CD14-positive monocyte (primary cell): Measurements from ENCODE around the gene CCDC93. TPM values are rescaled to one million over a fixed set of nuclear protein-coding genes. Genes with fewer than 3 reads are reported as not detected.
A peak's percentile ranks its signal among the peaks of the same experiment; 100 is the strongest.

ENCODE experiments used
- DNase-seq, 3 donors: peaks; one replicate each; pipeline ENCODE4 v3.0.0-alpha.2; 2011 to 2022
- H2AFZ ChIP-seq: 2 replicates; pipeline ENCODE4 v1.6.0; 2012; ENCODE audit warnings: mild to moderate bottlenecking, low read depth, low read length, inconsistent platforms; ENCODE audit not compliant: insufficient read depth, poor library complexity, severe bottlenecking
- H3K27ac ChIP-seq, 2 donors: 1 replicate in 1 of 2; 2 replicates in 1 of 2; pipeline ENCODE4 v1.5.1; 2012 to 2013; ENCODE audit warnings: low read length in 2 of 2, control low read depth in 1 of 2, inconsistent platforms in 1 of 2, low read depth in 1 of 2, mild to moderate bottlenecking in 1 of 2
- H3K27me3 ChIP-seq, 2 donors: one replicate each; pipeline versions ENCODE4 v1.6.0 to v1.6.1; 2011 to 2013; ENCODE audit warnings: low read length in 2 of 2; ENCODE audit not compliant: control insufficient read depth in 2 of 2, insufficient read depth in 2 of 2
- H3K36me3 ChIP-seq, 2 donors: replicated peaks in 1 of 2; 1 replicate in 1 of 2; 2 replicates in 1 of 2; pipeline versions ENCODE4 v1.5.1 to v1.6.1; 2012 to 2013; ENCODE audit warnings: low read length in 2 of 2, control low read depth in 1 of 2, inconsistent platforms in 1 of 2, mild to moderate bottlenecking in 1 of 2; ENCODE audit not compliant: insufficient read depth in 2 of 2, control insufficient read depth in 1 of 2
- H3K4me1 ChIP-seq, 2 donors: 1 replicate in 1 of 2; 2 replicates in 1 of 2; pipeline versions ENCODE4 v1.5.1 to v1.6.1; 2012 to 2013; ENCODE audit warnings: low read length in 2 of 2, control low read depth in 1 of 2, inconsistent platforms in 1 of 2, mild to moderate bottlenecking in 1 of 2, moderate library complexity in 1 of 2; ENCODE audit not compliant: insufficient read depth in 2 of 2, control insufficient read depth in 1 of 2
- H3K4me2 ChIP-seq: replicated peaks from 2 replicates; pipeline ENCODE3; 2012; ENCODE audit warnings: low read length, moderate library complexity, mild to moderate bottlenecking; ENCODE audit not compliant: poor library complexity, severe bottlenecking; ENCODE audit errors: extremely low read depth
- H3K4me3 ChIP-seq, 3 experiments: fragments of 200-600 bp in 1 of 3; sonication (generic) in 1 of 3; replicated peaks in 1 of 3; 1 replicate in 2 of 3; 2 replicates in 1 of 3; pipeline ENCODE4 v1.5.1; 2011 to 2013; ENCODE audit warnings: low read length in 3 of 3, mild to moderate bottlenecking in 3 of 3, control low read depth in 2 of 3, low read depth in 2 of 3, inconsistent platforms in 1 of 3, moderate library complexity in 1 of 3
- H3K79me2 ChIP-seq: 2 replicates; pipeline ENCODE4 v1.6.0; 2012; ENCODE audit warnings: mild to moderate bottlenecking, control low read depth, inconsistent platforms, low read length, moderate library complexity; ENCODE audit not compliant: insufficient read depth
- H3K9ac ChIP-seq: 2 replicates; pipeline ENCODE4 v1.6.0; 2017; ENCODE audit warnings: low read length, mild to moderate bottlenecking; ENCODE audit not compliant: insufficient read depth, poor library complexity, severe bottlenecking
- H3K9me3 ChIP-seq, 2 donors: replicated peaks in 1 of 2; 1 replicate in 1 of 2; 2 replicates in 1 of 2; pipeline versions ENCODE4 v1.5.1 to v1.6.1; 2012 to 2013; ENCODE audit warnings: low read length in 2 of 2, control low read depth in 1 of 2; ENCODE audit not compliant: control insufficient read depth in 1 of 2, insufficient read depth in 1 of 2
- H4K20me1 ChIP-seq: 2 replicates; pipeline ENCODE4 v1.6.0; 2012; ENCODE audit warnings: mild to moderate bottlenecking, low read length, control low read depth, moderate library complexity; ENCODE audit not compliant: insufficient read depth
- H3K27ac Mint-ChIP-seq, 7 donors: one replicate each; pipeline ENCODE4 v1.8.0; 2020; ENCODE audit warnings: mild to moderate bottlenecking in 7 of 7, mixed read lengths in 7 of 7, moderate library complexity in 6 of 7, inconsistent platforms in 2 of 7
- H3K27me3 Mint-ChIP-seq, 3 donors: one replicate each; pipeline ENCODE4 v1.8.0; 2021 to 2022; ENCODE audit warnings: low read depth in 3 of 3, mild to moderate bottlenecking in 3 of 3, mixed read lengths in 3 of 3, moderate library complexity in 3 of 3, inconsistent platforms in 1 of 3
- H3K36me3 Mint-ChIP-seq, 2 donors: one replicate each; pipeline ENCODE4 v1.8.0; 2020; ENCODE audit warnings: mixed read lengths in 2 of 2, inconsistent platforms in 1 of 2, mild to moderate bottlenecking in 1 of 2
- H3K4me1 Mint-ChIP-seq: one replicate; pipeline ENCODE4 v1.8.0; 2020; ENCODE audit warnings: mild to moderate bottlenecking, mixed read lengths
- H3K4me3 Mint-ChIP-seq, 2 donors: one replicate each; pipeline ENCODE4 v1.8.0; 2020; ENCODE audit warnings: mild to moderate bottlenecking in 2 of 2, mixed read lengths in 2 of 2, moderate library complexity in 1 of 2
- H3K9me3 Mint-ChIP-seq, 7 donors: one replicate each; pipeline ENCODE4 v1.8.0; 2020 to 2022; ENCODE audit warnings: mixed read lengths in 7 of 7, mild to moderate bottlenecking in 6 of 7, moderate library complexity in 6 of 7, inconsistent platforms in 2 of 7
- WGBS: methylation state at CpG from one replicate; pipeline ENCODE4 v1.1.5; 2013; ENCODE audit warnings: missing lambda C conversion rate; ENCODE audit not compliant: insufficient coverage; 5-methylcytosine and 5-hydroxymethylcytosine counted together
- intact Hi-C, 2 donors: fragments of 100-400 bp; cut with micrococcal nuclease; formaldehyde crosslinking; loops; one replicate each; pipeline versions ENCODE4 v1.15.0 to v1.15.1; 2023
- polyA plus RNA-seq, 3 donors: library from polyadenylated mRNA; depleted of rRNA in 1 of 3; unstranded in 2 of 3; stranded (reverse) in 1 of 3; fragments of 300-500 nt in 2 of 3; fragments of >200 nt in 1 of 3; fragmentation: Illumina TruSeq in 2 of 3; gene quantifications; 1 replicate in 2 of 3; 2 replicates in 1 of 3; pipeline ENCODE4 v1.2.3, GENCODE V29; 2012 to 2021
- TF ChIP-seq, protein P1 (sequence below): fragments of 200-600 bp; IDR thresholded peaks from one replicate; pipeline ENCODE4 v1.8.0; 2022; ENCODE audit warnings: antibody characterized with exemption, mild to moderate bottlenecking

Gene CCDC93
- polyA plus RNA-seq, 3 donors = 2.5 to 20.7 (median 5.8) TPM

GRCh38 chr2:117984208-117984607 is 29.7 kb downstream of the CCDC93 start:
- Histone ChIP-seq H3K9me3 (no peaks in the 10 kb centered on the region), H2AFZ (no peak overlapping the region), H3K4me2 (no peak overlapping the region), H3K79me2 (peaks cover 10% of the 10 kb centered on the region), H4K20me1 (peaks cover 19% of the 10 kb centered on the region), H3K4me3 (no peak overlapping the region), H3K4me1 (peaks cover 28 to 29% of the 10 kb centered on the region in 2 donors), H3K27ac (peak overlapping the region in 1 of 2 donors; percentile 20), H3K27me3 (no peaks in the 10 kb centered on the region), H3K9ac (no peak overlapping the region), H3K36me3 (peaks cover 36 to 72% of the 10 kb centered on the region in 2 donors)
- no peak for DNase-seq
- intact Hi-C loops = no loop called here
- Mint-ChIP-seq H3K9me3 (no peaks in the 10 kb centered on the region), H3K27me3 (peaks cover 0 to under 1% (median 0%) of the 10 kb centered on the region in 3 donors), H3K27ac (peak overlapping the region in 4 of 7 donors; percentile 10 to 52 (median 44)), H3K4me1 (peaks cover 27% of the 10 kb centered on the region), H3K4me3 (no peak overlapping the region), H3K36me3 (peaks cover 57 to 64% of the 10 kb centered on the region in 2 donors)
- TF ChIP-seq, protein P1, sequence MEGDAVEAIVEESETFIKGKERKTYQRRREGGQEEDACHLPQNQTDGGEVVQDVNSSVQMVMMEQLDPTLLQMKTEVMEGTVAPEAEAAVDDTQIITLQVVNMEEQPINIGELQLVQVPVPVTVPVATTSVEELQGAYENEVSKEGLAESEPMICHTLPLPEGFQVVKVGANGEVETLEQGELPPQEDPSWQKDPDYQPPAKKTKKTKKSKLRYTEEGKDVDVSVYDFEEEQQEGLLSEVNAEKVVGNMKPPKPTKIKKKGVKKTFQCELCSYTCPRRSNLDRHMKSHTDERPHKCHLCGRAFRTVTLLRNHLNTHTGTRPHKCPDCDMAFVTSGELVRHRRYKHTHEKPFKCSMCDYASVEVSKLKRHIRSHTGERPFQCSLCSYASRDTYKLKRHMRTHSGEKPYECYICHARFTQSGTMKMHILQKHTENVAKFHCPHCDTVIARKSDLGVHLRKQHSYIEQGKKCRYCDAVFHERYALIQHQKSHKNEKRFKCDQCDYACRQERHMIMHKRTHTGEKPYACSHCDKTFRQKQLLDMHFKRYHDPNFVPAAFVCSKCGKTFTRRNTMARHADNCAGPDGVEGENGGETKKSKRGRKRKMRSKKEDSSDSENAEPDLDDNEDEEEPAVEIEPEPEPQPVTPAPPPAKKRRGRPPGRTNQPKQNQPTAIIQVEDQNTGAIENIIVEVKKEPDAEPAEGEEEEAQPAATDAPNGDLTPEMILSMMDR = no peak
- 63% methylated on average over 1 of the region's 2 CpGs for WGBS

- Mint-ChIP-seq H3K27ac (peak overlapping the region in 4 of 7 donors; percentile 25 to 97 (median 78)), H3K4me1 (peaks cover 31% of the 10 kb centered on the region), H3K27me3 (peaks cover 0 to 4% (median 0%) of the 10 kb centered on the region in 3 donors), H3K36me3 (peaks cover 55 to 63% of the 10 kb centered on the region in 2 donors), H3K9me3 (no peaks in the 10 kb centered on the region), H3K4me3 (no peak overlapping the region)
- intact Hi-C loops = no loop called here
- no peak overlapping the region for H2AFZ ChIP-seq
- DNase-seq = peak in 1 of 3 donors; percentile 18
- TF ChIP-seq, protein P1 = no peak
- H3K4me3 ChIP-seq = no peak overlapping the region
- peaks cover 23% of the 10 kb centered on the region for H4K20me1 ChIP-seq
- no peak overlapping the region for H3K4me2 ChIP-seq
- H3K27ac ChIP-seq = peak overlapping the region in 1 of 2 donors; percentile 93
- 92% methylated on average over 2 of the region's 3 CpGs for WGBS
- H3K4me1 ChIP-seq = peaks cover 33 to 34% of the 10 kb centered on the region in 2 donors
- no peaks in the 10 kb centered on the region for H3K9me3 ChIP-seq
- H3K9ac ChIP-seq = no peak overlapping the region
- no peaks in the 10 kb centered on the region for H3K27me3 ChIP-seq
- peaks cover 28 to 72% of the 10 kb centered on the region in 2 donors for H3K36me3 ChIP-seq
- peaks cover 16% of the 10 kb centered on the region for H3K79me2 ChIP-seq
Measured at GRCh38 chr2:117983040-117983439, 30.8 kb downstream of the CCDC93 start.
